GM19372 (cell line): ENCODE data around the gene NDUFAF2.

Experiments used
- ATAC-seq: cut with Tn5 transposase; IDR thresholded peaks from one replicate; pipeline ENCODE4 v1.9.1; 2021; ENCODE audit warnings: mild to moderate bottlenecking, low read depth, moderate library complexity; ENCODE audit not compliant: unreplicated experiment

Gene NDUFAF2

GRCh38 chr5:60989790-60990189 lies 44.8 kb downstream of the NDUFAF2 start:
- ATAC-seq: no peak

- ATAC-seq: no peak
These were observed 47.9 kb downstream of the NDUFAF2 start for GRCh38 chr5:60992871-60993270.

GRCh38 chr5:60993425-60993824 lies 48.4 kb downstream of the NDUFAF2 start:
- no peak for ATAC-seq

- no peak for ATAC-seq
These were observed 49.0 kb downstream of the NDUFAF2 start for GRCh38 chr5:60993875-60994571.

- ATAC-seq: no peak
These were observed 51.4 kb downstream of the NDUFAF2 start for GRCh38 chr5:60996368-60996767.

GRCh38 chr5:60997721-60998120 lies 52.7 kb downstream of the NDUFAF2 start:
- no peak for ATAC-seq

- ATAC-seq: no peak
These were observed 55.9 kb downstream of the NDUFAF2 start for GRCh38 chr5:61000887-61001286.

- ATAC-seq: no peak
These were observed 56.6 kb downstream of the NDUFAF2 start for GRCh38 chr5:61001647-61002046.

GRCh38 chr5:61002611-61003355 lies 57.8 kb downstream of the NDUFAF2 start:
- no peak for ATAC-seq

- no peak for ATAC-seq
These were observed 59.4 kb downstream of the NDUFAF2 start for GRCh38 chr5:61004448-61004847.

GRCh38 chr5:61009907-61010306 lies 64.9 kb downstream of the NDUFAF2 start:
- ATAC-seq: no peak

- no peak for ATAC-seq
These were observed 65.8 kb downstream of the NDUFAF2 start for GRCh38 chr5:61010467-61011454.

- no peak for ATAC-seq
These were observed 73.1 kb downstream of the NDUFAF2 start for GRCh38 chr5:61018062-61018461.

GRCh38 chr5:61019642-61020041 lies 74.6 kb downstream of the NDUFAF2 start:
- no peak for ATAC-seq

- no peak for ATAC-seq
These were observed 75.4 kb downstream of the NDUFAF2 start for GRCh38 chr5:61020415-61020814.

GRCh38 chr5:61023131-61023530 lies 78.1 kb downstream of the NDUFAF2 start:
- ATAC-seq: no peak

GRCh38 chr5:61026004-61026403 lies 81.0 kb downstream of the NDUFAF2 start:
- no peak for ATAC-seq

- no peak for ATAC-seq
These were observed 83.4 kb downstream of the NDUFAF2 start for GRCh38 chr5:61028382-61028781.

- ATAC-seq: no peak
These were observed 84.6 kb downstream of the NDUFAF2 start for GRCh38 chr5:61029456-61030162.

GRCh38 chr5:61030163-61030482 lies 85.1 kb downstream of the NDUFAF2 start:
- ATAC-seq: no peak
